Muscle layer of duodenum (tissue), 2 donors: ENCODE results near the gene SIVA1.

Experiments used
- H3K27ac ChIP-seq: one replicate; pipeline ENCODE4 v1.7.0; 2013; ENCODE audit warnings: mild to moderate bottlenecking, low read length
- H3K27me3 ChIP-seq: one replicate; pipeline ENCODE4 v1.7.0; 2013; ENCODE audit warnings: low read depth, mild to moderate bottlenecking, control low read depth, low read length
- H3K36me3 ChIP-seq, 2 donors: one replicate each; pipeline ENCODE4 v1.7.0; 2013; ENCODE audit warnings: low read length in 2 of 2, control low read depth in 1 of 2, mild to moderate bottlenecking in 1 of 2; ENCODE audit not compliant: insufficient read depth in 2 of 2, control insufficient read depth in 1 of 2
- H3K4me1 ChIP-seq, 2 donors: one replicate each; pipeline ENCODE4 v1.7.0; 2013; ENCODE audit warnings: low read length in 2 of 2, mild to moderate bottlenecking in 2 of 2, control low read depth in 1 of 2, moderate library complexity in 1 of 2; ENCODE audit not compliant: insufficient read depth in 2 of 2, control insufficient read depth in 1 of 2
- H3K4me3 ChIP-seq, 2 donors: one replicate each; pipeline ENCODE4 v1.7.0; 2013; ENCODE audit warnings: low read length in 2 of 2, low read depth in 1 of 2, mild to moderate bottlenecking in 1 of 2
- H3K9me3 ChIP-seq, 2 donors: one replicate each; pipeline ENCODE4 v1.7.0; 2013; ENCODE audit warnings: low read length in 2 of 2, control low read depth in 1 of 2, mild to moderate bottlenecking in 1 of 2; ENCODE audit not compliant: control insufficient read depth in 1 of 2
- donor health status: healthy.

The SIVA1 gene

GRCh38 chr14:104806625-104807465 lies 53.9 kb downstream of the SIVA1 start:
- H3K4me3 ChIP-seq, result no peak overlapping the region
- no peaks in the 10 kb centered on the region for H3K9me3 ChIP-seq
- H3K36me3 ChIP-seq, result no peaks in the 10 kb centered on the region
- H3K4me1 ChIP-seq, result peaks cover 0 to 16% of the 10 kb centered on the region in 2 donors
- no peak overlapping the region for H3K27ac ChIP-seq
- no peaks in the 10 kb centered on the region for H3K27me3 ChIP-seq

- Histone ChIP-seq H3K27me3 (no peaks in the 10 kb centered on the region), H3K36me3 (no peaks in the 10 kb centered on the region), H3K4me1 (peaks cover 0 to under 1% of the 10 kb centered on the region in 2 donors), H3K9me3 (no peaks in the 10 kb centered on the region), H3K27ac (no peak overlapping the region), H3K4me3 (no peak overlapping the region)
These were observed 55.5 kb downstream of the SIVA1 start for GRCh38 chr14:104808456-104808855.
